ENCODE measurements around the gene USH1G.
"Not testable (repeated sequence)": the region's sequence is repeated elsewhere in the genome, so short reads cannot be mapped to it uniquely, and the experiment has no call there.

Gene USH1G

GRCh38 chr17:74873037-74873873 is 49.8 kb downstream of the USH1G start:
- peak; percentile 98 for DNase-seq

- DNase-seq = no peak
These were observed 50.6 kb downstream of the USH1G start, which contains the start of gene FDXR for GRCh38 chr17:74872313-74873036. TSS of gene FDXR (minus strand) at chr17:74872994. CDS start at chr17:74872944, 50 bp downstream.

- DNase-seq = no peak
These were observed 51.5 kb downstream of the USH1G start for GRCh38 chr17:74871356-74872076.

- no peak for DNase-seq
These were observed 52.5 kb downstream of the USH1G start for GRCh38 chr17:74870512-74870911.

GRCh38 chr17:74870028-74870427 is 53.0 kb downstream of the USH1G start:
- not testable (repeated sequence) for DNase-seq

GRCh38 chr17:74868908-74869255 is 54.2 kb downstream of the USH1G start:
- DNase-seq = no peak

- DNase-seq = no peak
These were observed 54.7 kb downstream of the USH1G start for GRCh38 chr17:74868251-74868907.

GRCh38 chr17:74866198-74866835 is 56.7 kb downstream of the USH1G start:
- DNase-seq = no peak
